HG03097 (cell line): ENCODE data around the gene MUC21.
"Not testable (repeated sequence)": the region's sequence is repeated elsewhere in the genome, so short reads cannot be mapped to it uniquely, and the experiment has no call there.

Source experiments
- ATAC-seq: cut with Tn5 transposase; IDR thresholded peaks from one replicate; pipeline ENCODE4 v1.9.1; 2021; ENCODE audit not compliant: unreplicated experiment, low FRiP score

Gene MUC21

GRCh38 chr6:30966154-30966553, 17.4 kb upstream of the MUC21 start:
- ATAC-seq = no peak

- ATAC-seq = not testable (repeated sequence)
Measured at GRCh38 chr6:30969171-30969570, 14.3 kb upstream of the MUC21 start.

GRCh38 chr6:30970946-30971345, 12.6 kb upstream of the MUC21 start:
- ATAC-seq = no peak

- ATAC-seq = no peak
Measured at GRCh38 chr6:30972816-30973215, 10.7 kb upstream of the MUC21 start.

- ATAC-seq = no peak
Measured at GRCh38 chr6:30974490-30975252, 8.8 kb upstream of the MUC21 start.

GRCh38 chr6:30979141-30979540, 4.4 kb upstream of the MUC21 start:
- ATAC-seq = no peak

- ATAC-seq = no peak
Measured at GRCh38 chr6:30979690-30980089, 3.8 kb upstream of the MUC21 start.

GRCh38 chr6:30981942-30982772, 1.4 kb upstream of the MUC21 start:
- ATAC-seq = no peak

- ATAC-seq = no peak
Measured at GRCh38 chr6:30985490-30985889, 2.0 kb downstream of the MUC21 start.

- ATAC-seq = no peak
Measured at GRCh38 chr6:30987304-30987703, 3.8 kb downstream of the MUC21 start.

GRCh38 chr6:30988209-30988825, 4.8 kb downstream of the MUC21 start:
- ATAC-seq = no peak

GRCh38 chr6:30990422-30991086, 7.0 kb downstream of the MUC21 start:
- no peak for ATAC-seq

GRCh38 chr6:30991891-30992290, 8.4 kb downstream of the MUC21 start:
- no peak for ATAC-seq

- ATAC-seq = no peak
Measured at GRCh38 chr6:30997301-30997700, 13.8 kb downstream of the MUC21 start.

GRCh38 chr6:30998785-30999184, 15.3 kb downstream of the MUC21 start:
- ATAC-seq = no peak

GRCh38 chr6:31000067-31000860, 16.7 kb downstream of the MUC21 start:
- ATAC-seq = not testable (repeated sequence)

GRCh38 chr6:31001281-31001888, 17.9 kb downstream of the MUC21 start:
- no peak for ATAC-seq

GRCh38 chr6:31002471-31002870, 19.0 kb downstream of the MUC21 start:
- ATAC-seq = no peak

GRCh38 chr6:31004794-31005193, 21.3 kb downstream of the MUC21 start:
- no peak for ATAC-seq
